Measurements from ENCODE around the gene KCNQ1.

KCNQ1 gene

GRCh38 chr11:2826679-2827056 is 381.9 kb downstream of the KCNQ1 start:
- H3K36me3 ChIP-seq (ENCODE audit: low read depth) = no peaks in the 10 kb centered on the region
- H3K4me1 ChIP-seq (ENCODE audit: insufficient read depth, poor library complexity, severe bottlenecking) = peaks cover 14% of the 10 kb centered on the region
- no peaks in the 10 kb centered on the region for H3K27me3 ChIP-seq (ENCODE audit: insufficient read depth, poor library complexity, severe bottlenecking)
- H3K4me3 ChIP-seq (ENCODE audit: severe bottlenecking) = no peak overlapping the region
- ATAC-seq (ENCODE audit: low read depth) (0 out of 3 replicates have a peak, but pooled peaks have one; percentile 1), DNase-seq (ENCODE audit: low spot score) (no peak)
- no peak for TF ChIP-seq CTCF (IDR thresholded peaks at IDR 0.05; ENCODE audit: poor library complexity, severe bottlenecking)
- H3K27ac ChIP-seq (ENCODE audit: poor library complexity, severe bottlenecking) = peak overlapping the region; percentile 92
- H3K9me3 ChIP-seq (ENCODE audit: severe bottlenecking) = peaks cover 3% of the 10 kb centered on the region

DNA sequence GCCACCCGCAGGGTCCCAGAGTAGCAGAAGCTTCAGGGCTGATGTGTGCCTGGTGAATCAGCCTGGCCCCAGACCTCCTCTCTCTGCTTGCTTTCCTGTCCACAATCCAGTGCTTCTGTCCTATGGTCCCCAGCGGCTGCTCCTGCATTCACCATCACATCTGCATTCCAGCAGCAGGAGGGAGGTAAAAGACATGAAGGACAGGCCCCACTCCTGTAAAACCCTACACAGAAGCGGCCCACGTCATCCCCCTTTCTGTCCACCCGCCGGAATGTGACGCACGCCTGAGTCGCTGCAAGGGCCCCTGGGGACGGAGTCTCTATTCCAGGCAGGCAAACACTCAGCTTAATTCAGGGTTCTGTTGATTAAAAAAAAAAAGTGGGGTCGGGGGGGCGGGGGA is 382.4 kb downstream of the KCNQ1 start:
- no peak overlapping the region for H3K4me3 ChIP-seq (ENCODE audit: severe bottlenecking)
- ATAC-seq (ENCODE audit: low read depth) (no peak), DNase-seq (ENCODE audit: low spot score) (no peak)
- peaks cover 14% of the 10 kb centered on the region for H3K4me1 ChIP-seq (ENCODE audit: insufficient read depth, poor library complexity, severe bottlenecking)
- H3K9me3 ChIP-seq (ENCODE audit: severe bottlenecking) = peaks cover 3% of the 10 kb centered on the region
- no peak for TF ChIP-seq CTCF (IDR thresholded peaks at IDR 0.05; ENCODE audit: poor library complexity, severe bottlenecking)
- H3K27me3 ChIP-seq (ENCODE audit: insufficient read depth, poor library complexity, severe bottlenecking) = no peaks in the 10 kb centered on the region
- H3K27ac ChIP-seq (ENCODE audit: poor library complexity, severe bottlenecking) = peak overlapping the region; percentile 92
- no peaks in the 10 kb centered on the region for H3K36me3 ChIP-seq (ENCODE audit: low read depth)

GRCh38 chr11:2827792-2828191 is 383.0 kb downstream of the KCNQ1 start:
- H3K4me3 ChIP-seq (ENCODE audit: severe bottlenecking) = no peak overlapping the region
- H3K27ac ChIP-seq (ENCODE audit: poor library complexity, severe bottlenecking) = no peak overlapping the region
- H3K27me3 ChIP-seq (ENCODE audit: insufficient read depth, poor library complexity, severe bottlenecking) = no peaks in the 10 kb centered on the region
- TF ChIP-seq CTCF (IDR thresholded peaks at IDR 0.05; ENCODE audit: poor library complexity, severe bottlenecking) = no peak
- DNase-seq (ENCODE audit: low spot score) = no peak
- peaks cover 14% of the 10 kb centered on the region for H3K4me1 ChIP-seq (ENCODE audit: insufficient read depth, poor library complexity, severe bottlenecking)
- H3K36me3 ChIP-seq (ENCODE audit: low read depth) = no peaks in the 10 kb centered on the region
- peaks cover 3% of the 10 kb centered on the region for H3K9me3 ChIP-seq (ENCODE audit: severe bottlenecking)
- no peak for ATAC-seq (ENCODE audit: low read depth)

GRCh38 chr11:2828585-2829330 is 383.9 kb downstream of the KCNQ1 start:
- Histone ChIP-seq H3K9me3 (ENCODE audit: severe bottlenecking) (no peaks in the 10 kb centered on the region), H3K4me3 (ENCODE audit: severe bottlenecking) (no peak overlapping the region), H3K4me1 (ENCODE audit: insufficient read depth, poor library complexity, severe bottlenecking) (peaks cover 14% of the 10 kb centered on the region), H3K27me3 (ENCODE audit: insufficient read depth, poor library complexity, severe bottlenecking) (no peaks in the 10 kb centered on the region), H3K27ac (ENCODE audit: poor library complexity, severe bottlenecking) (no peak overlapping the region), H3K36me3 (ENCODE audit: low read depth) (no peaks in the 10 kb centered on the region)
- ATAC-seq (ENCODE audit: low read depth) = no peak
- no peak for TF ChIP-seq CTCF (IDR thresholded peaks at IDR 0.05; ENCODE audit: poor library complexity, severe bottlenecking)
- DNase-seq (ENCODE audit: low spot score) = no peak
